H9 (cell line): ENCODE data around the gene ADAMTSL3. TPM values are rescaled to one million over a fixed set of nuclear protein-coding genes. Genes with fewer than 3 reads are reported as not detected.

Experiments
- DNase-seq: peaks from one replicate; pipeline ENCODE4 v3.0.0-alpha.2; 2017
- H2AFZ ChIP-seq: one replicate; pipeline ENCODE4 v1.6.1; 2013; ENCODE audit warnings: mild to moderate bottlenecking, low read length, control low read depth, moderate library complexity
- H2AK5ac ChIP-seq: 2 replicates; pipeline ENCODE4 v1.6.1; 2013; ENCODE audit warnings: low read length, control low read depth, mixed read lengths; ENCODE audit not compliant: insufficient read length
- H2BK120ac ChIP-seq: one replicate; pipeline ENCODE4 v1.6.1; 2013; ENCODE audit warnings: low read depth, mild to moderate bottlenecking, low read length, control low read depth, inconsistent platforms; ENCODE audit not compliant: poor library complexity, severe bottlenecking
- H2BK12ac ChIP-seq: 2 replicates; pipeline ENCODE4 v1.6.1; 2013; ENCODE audit warnings: low read length, control low read depth, mixed read lengths, low read depth; ENCODE audit not compliant: insufficient read length
- H2BK15ac ChIP-seq: 2 replicates; pipeline ENCODE4 v1.6.1; 2013; ENCODE audit warnings: low read depth, low read length, control low read depth
- H2BK20ac ChIP-seq: one replicate; pipeline ENCODE4 v1.6.1; 2013; ENCODE audit warnings: low read depth, mild to moderate bottlenecking, low read length, control low read depth, inconsistent platforms; ENCODE audit not compliant: poor library complexity, severe bottlenecking
- H2BK5ac ChIP-seq: 2 replicates; pipeline ENCODE4 v1.6.1; 2013; ENCODE audit warnings: low read length, control low read depth, mixed read lengths; ENCODE audit not compliant: insufficient read length
- H3K14ac ChIP-seq: 2 replicates; pipeline ENCODE4 v1.6.1; 2013; ENCODE audit warnings: low read length, control low read depth; ENCODE audit not compliant: insufficient read depth
- H3K18ac ChIP-seq: 2 replicates; pipeline ENCODE4 v1.6.1; 2013; ENCODE audit warnings: low read depth, mild to moderate bottlenecking, mixed read lengths, low read length, control low read depth; ENCODE audit not compliant: insufficient read length
- H3K23ac ChIP-seq: 2 replicates; pipeline ENCODE4 v1.6.1; 2013; ENCODE audit warnings: low read length, control low read depth, mixed read lengths, low read depth; ENCODE audit not compliant: insufficient read length
- H3K23me2 ChIP-seq: 2 replicates; pipeline ENCODE4 v1.6.1; 2013; ENCODE audit warnings: low read depth, mild to moderate bottlenecking, mixed read lengths, low read length, control low read depth; ENCODE audit not compliant: insufficient read length, poor library complexity, severe bottlenecking
- H3K27ac ChIP-seq: 2 replicates; pipeline ENCODE4 v1.5.1; 2013; ENCODE audit warnings: low read length, control low read depth, mixed read lengths, low read depth; ENCODE audit not compliant: insufficient read length
- H3K27me3 ChIP-seq: 2 replicates; pipeline ENCODE4 v1.6.1; 2013; ENCODE audit warnings: low read length, control low read depth, inconsistent platforms; ENCODE audit not compliant: insufficient read depth
- H3K4ac ChIP-seq: 2 replicates; pipeline ENCODE4 v1.6.1; 2013; ENCODE audit warnings: low read depth, mild to moderate bottlenecking, control low read depth, inconsistent platforms, low read length, moderate library complexity
- H3K4me1 ChIP-seq: 2 replicates; pipeline ENCODE4 v1.6.1; 2013; ENCODE audit warnings: low read length, control low read depth, inconsistent platforms; ENCODE audit not compliant: insufficient read depth
- H3K4me2 ChIP-seq: 2 replicates; pipeline ENCODE4 v1.6.1; 2013; ENCODE audit warnings: low read length, control low read depth, mixed read lengths; ENCODE audit not compliant: insufficient read length, insufficient read depth
- H3K56ac ChIP-seq: 2 replicates; pipeline ENCODE4 v1.6.1; 2013; ENCODE audit warnings: low read depth, mild to moderate bottlenecking, mixed read lengths, low read length, control low read depth; ENCODE audit not compliant: insufficient read length
- H3K79me1 ChIP-seq: 2 replicates; pipeline ENCODE4 v1.6.1; 2013; ENCODE audit warnings: low read depth, mild to moderate bottlenecking, moderate library complexity, low read length, control low read depth, inconsistent platforms; ENCODE audit not compliant: insufficient read depth, poor library complexity, severe bottlenecking
- H3K79me2 ChIP-seq: 2 replicates; pipeline ENCODE4 v1.6.1; 2013; ENCODE audit warnings: low read length, control low read depth, inconsistent platforms; ENCODE audit not compliant: insufficient read depth
- H3K9ac ChIP-seq: 2 replicates; pipeline ENCODE4 v1.6.1; 2013; ENCODE audit warnings: low read length, control low read depth, mixed read lengths; ENCODE audit not compliant: insufficient read length; ENCODE audit errors: extremely low read depth
- H3K9me3 ChIP-seq: one replicate; pipeline ENCODE4 v1.6.1; 2013; ENCODE audit warnings: low read depth, low read length, inconsistent platforms; ENCODE audit not compliant: control insufficient read depth
- H3T11ph ChIP-seq: one replicate; pipeline ENCODE4 v1.6.1; 2013; ENCODE audit warnings: mild to moderate bottlenecking, low read length, control low read depth, inconsistent platforms
- H4K20me1 ChIP-seq: one replicate; pipeline ENCODE4 v1.6.1; 2013; ENCODE audit not compliant: control insufficient read depth, insufficient read length, insufficient read depth
- H4K5ac ChIP-seq: 2 replicates; pipeline ENCODE4 v1.6.1; 2013; ENCODE audit warnings: low read depth, mild to moderate bottlenecking, mixed read lengths, low read length, control low read depth; ENCODE audit not compliant: insufficient read length
- H4K8ac ChIP-seq: replicated peaks from 2 replicates; pipeline ENCODE4 v1.6.1; 2013; ENCODE audit warnings: low read length, control low read depth, mixed read lengths, low read depth; ENCODE audit not compliant: insufficient read length
- H4K91ac ChIP-seq: 2 replicates; pipeline ENCODE4 v1.6.1; 2013; ENCODE audit warnings: low read depth, mild to moderate bottlenecking, moderate library complexity, mixed read lengths, low read length, control low read depth; ENCODE audit not compliant: insufficient read length
- H3K27ac Mint-ChIP-seq, 3 experiments: 2 replicates in 2 of 3; 3 replicates in 1 of 3; pipeline ENCODE4 v1.8.0; 2020 to 2021; ENCODE audit warnings: mixed read lengths in 3 of 3, mild to moderate bottlenecking in 1 of 3, moderate library complexity in 1 of 3
- H3K27me3 Mint-ChIP-seq: 2 replicates; pipeline ENCODE4 v1.8.0; 2021; ENCODE audit warnings: low read depth, mild to moderate bottlenecking, moderate library complexity, mixed read lengths
- H3K36me3 Mint-ChIP-seq, 3 experiments: 2 replicates in 2 of 3; 3 replicates in 1 of 3; pipeline ENCODE4 v1.8.0; 2020 to 2021; ENCODE audit warnings: low read depth in 3 of 3, mixed read lengths in 3 of 3; ENCODE audit not compliant: insufficient read depth in 1 of 3
- H3K4me1 Mint-ChIP-seq, 2 experiments: 2 replicates each; pipeline ENCODE4 v1.8.0; 2020; ENCODE audit warnings: mixed read lengths in 2 of 2
- H3K4me3 Mint-ChIP-seq, 2 experiments: 2 replicates in 1 of 2; 3 replicates in 1 of 2; pipeline ENCODE4 v1.8.0; 2020 to 2021; ENCODE audit warnings: mild to moderate bottlenecking in 2 of 2, mixed read lengths in 2 of 2, moderate library complexity in 1 of 2
- H3K9me3 Mint-ChIP-seq, 2 experiments: 2 replicates in 1 of 2; 3 replicates in 1 of 2; pipeline ENCODE4 v1.8.0; 2020; ENCODE audit warnings: mild to moderate bottlenecking in 2 of 2, mixed read lengths in 2 of 2, moderate library complexity in 1 of 2
- WGBS: extraction: QIAGEN DNeasy Blood & Tissue Kit; methylation state at CpG from one replicate; pipeline ENCODE4 v1.1.7; 2013; ENCODE audit warnings: missing lambda C conversion rate, low lambda C conversion rate, mixed read lengths; ENCODE audit not compliant: insufficient read length; ENCODE audit errors: extremely low coverage; 5-methylcytosine and 5-hydroxymethylcytosine counted together
- total RNA-seq: library from RNA; stranded (reverse); gene quantifications from 2 replicates; pipeline ENCODE4 v1.2.1, GENCODE V29; 2021
- TF ChIP-seq, protein P1 (sequence below): fragments of 200-600 bp; sonication (generic); conservative IDR thresholded peaks from 3 replicates; pipeline ENCODE4 v1.8.0; 2021; ENCODE audit warnings: antibody characterized with exemption, mild to moderate bottlenecking

ADAMTSL3 gene
- total RNA-seq, 1 experiment from 2014 or later, result 0.39 TPM

DNA sequence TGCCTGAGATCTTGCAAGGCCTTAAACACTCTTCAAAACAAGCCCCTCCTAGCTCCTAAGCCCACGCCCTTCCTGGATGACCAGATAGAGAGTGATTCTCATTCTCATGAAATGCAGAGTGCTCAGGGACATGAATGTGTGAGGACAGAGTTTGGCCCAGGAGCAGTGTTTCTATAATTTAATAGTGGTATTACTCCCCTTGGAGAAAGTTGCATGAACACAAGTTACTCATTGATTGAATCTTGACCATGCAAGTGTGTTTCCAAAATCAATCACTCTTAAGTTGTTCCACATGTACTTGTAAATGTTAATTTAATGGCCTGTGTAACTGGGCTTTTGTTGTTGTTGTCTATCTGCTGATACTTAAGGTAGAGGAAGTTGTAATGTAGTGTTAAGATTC lies 181.6 kb downstream of the ADAMTSL3 start:
- Histone ChIP-seq H2BK12ac (no peak overlapping the region), H2AFZ (no peak overlapping the region), H3K9ac (no peak overlapping the region), H4K20me1 (no peaks in the 10 kb centered on the region), H3K79me2 (no peaks in the 10 kb centered on the region), H2AK5ac (no peak overlapping the region), H3K18ac (no peak overlapping the region), H3K79me1 (no peaks in the 10 kb centered on the region), H2BK120ac (no peak overlapping the region), H3K4ac (no peak overlapping the region), H2BK5ac (no peak overlapping the region), H3K27me3 (no peaks in the 10 kb centered on the region), H3K23me2 (no peaks in the 10 kb centered on the region), H2BK15ac (no peak overlapping the region), H3K4me2 (no peak overlapping the region), H3K27ac (no peak overlapping the region), H2BK20ac (no peak overlapping the region), H3K56ac (no peak overlapping the region), H4K91ac (no peak overlapping the region), H3K9me3 (no peaks in the 10 kb centered on the region), H3K14ac (no peak overlapping the region), H3T11ph (no peak overlapping the region), H3K23ac (no peak overlapping the region), H4K5ac (no peak overlapping the region), H3K4me1 (no peaks in the 10 kb centered on the region), H4K8ac (no peak overlapping the region)
- H3K27me3 Mint-ChIP-seq, result no peaks in the 10 kb centered on the region; the same call in none of the 2 replicates
- H3K9me3 Mint-ChIP-seq, result no peaks in the 10 kb centered on the region
- no peak overlapping the region for H3K4me3 Mint-ChIP-seq
- no peaks in the 10 kb centered on the region for H3K36me3 Mint-ChIP-seq
- peaks cover 4 to 5% of the 10 kb centered on the region in 2 experiments; a peak in 3 of 4 replicates for H3K4me1 Mint-ChIP-seq
- TF ChIP-seq, protein P1, sequence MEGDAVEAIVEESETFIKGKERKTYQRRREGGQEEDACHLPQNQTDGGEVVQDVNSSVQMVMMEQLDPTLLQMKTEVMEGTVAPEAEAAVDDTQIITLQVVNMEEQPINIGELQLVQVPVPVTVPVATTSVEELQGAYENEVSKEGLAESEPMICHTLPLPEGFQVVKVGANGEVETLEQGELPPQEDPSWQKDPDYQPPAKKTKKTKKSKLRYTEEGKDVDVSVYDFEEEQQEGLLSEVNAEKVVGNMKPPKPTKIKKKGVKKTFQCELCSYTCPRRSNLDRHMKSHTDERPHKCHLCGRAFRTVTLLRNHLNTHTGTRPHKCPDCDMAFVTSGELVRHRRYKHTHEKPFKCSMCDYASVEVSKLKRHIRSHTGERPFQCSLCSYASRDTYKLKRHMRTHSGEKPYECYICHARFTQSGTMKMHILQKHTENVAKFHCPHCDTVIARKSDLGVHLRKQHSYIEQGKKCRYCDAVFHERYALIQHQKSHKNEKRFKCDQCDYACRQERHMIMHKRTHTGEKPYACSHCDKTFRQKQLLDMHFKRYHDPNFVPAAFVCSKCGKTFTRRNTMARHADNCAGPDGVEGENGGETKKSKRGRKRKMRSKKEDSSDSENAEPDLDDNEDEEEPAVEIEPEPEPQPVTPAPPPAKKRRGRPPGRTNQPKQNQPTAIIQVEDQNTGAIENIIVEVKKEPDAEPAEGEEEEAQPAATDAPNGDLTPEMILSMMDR, result no peak
- no peak for DNase-seq
- WGBS, result no CpG with 5 or more reads among the region's 1 CpG
- no peak overlapping the region for H3K27ac Mint-ChIP-seq
